Activated naive CD4-positive, alpha-beta T cell treated with anti-CD3 and anti-CD28 coated beads, Interleukin-2, amount 50 U/mL, for 16 hours (primary cell): ENCODE data around the gene TTC28.

Experiments
- DNase-seq: peaks from one replicate; pipeline ENCODE4 v3.0.0-alpha.2; 2020

The TTC28 gene

DNA sequence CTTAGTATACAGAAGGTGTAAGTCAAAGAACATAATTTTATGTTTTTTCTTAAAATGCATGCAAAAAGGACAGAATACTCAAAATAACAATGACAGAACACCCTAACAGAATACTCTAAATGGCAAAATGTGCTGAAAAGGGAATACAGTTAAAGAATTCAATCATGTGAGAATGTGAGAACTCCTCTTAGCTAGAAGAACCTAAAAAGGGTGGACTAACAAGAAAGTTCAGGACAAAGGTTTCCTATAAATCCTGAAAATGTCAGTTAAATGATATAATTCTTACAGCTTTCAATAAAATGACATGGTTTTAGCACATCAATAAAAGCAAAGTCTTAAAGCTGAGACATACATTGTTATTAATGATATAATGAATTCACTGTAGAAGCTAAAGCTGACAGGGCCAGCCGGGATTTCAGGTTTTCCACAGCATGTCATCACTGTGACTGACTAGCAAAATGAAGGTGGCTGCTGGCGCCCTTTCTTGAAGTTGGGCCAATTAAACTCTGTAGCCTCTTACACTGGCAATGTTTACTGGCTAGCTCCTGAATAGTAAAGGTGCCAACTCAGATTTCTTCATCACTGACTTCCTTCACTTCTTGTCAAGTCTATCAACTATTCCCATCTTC lies 244.4 kb downstream of the TTC28 start:
- no peak for DNase-seq

DNA sequence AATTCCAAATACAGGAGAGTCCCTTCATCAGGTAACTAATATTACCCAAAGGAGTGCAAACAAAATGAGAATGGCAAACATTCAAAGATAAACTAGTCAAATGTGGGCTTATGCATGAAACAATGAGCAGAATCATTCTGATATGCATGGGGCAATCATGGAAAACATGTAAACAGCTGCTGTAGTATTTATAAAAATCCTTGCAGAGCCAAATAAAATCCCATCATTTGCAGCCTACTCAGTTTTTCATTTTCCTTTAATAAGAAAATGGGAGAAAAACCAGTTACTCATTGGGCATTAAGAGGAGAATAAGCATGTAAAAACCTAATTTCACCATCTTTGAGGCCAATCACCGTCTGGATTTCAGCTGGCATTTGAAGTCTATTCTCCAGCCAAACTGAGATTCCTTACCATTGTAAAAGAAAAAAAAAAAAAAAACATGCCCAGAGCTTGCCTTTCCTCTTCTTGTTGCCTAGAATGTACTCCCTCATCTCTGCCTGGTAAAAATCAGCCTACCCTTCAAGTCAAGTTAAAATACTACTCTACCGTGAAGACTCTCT lies 249.1 kb downstream of the TTC28 start:
- no peak for DNase-seq

GRCh38 chr22:28429711-28430110 lies 249.9 kb downstream of the TTC28 start:
- DNase-seq: no peak

GRCh38 chr22:28428271-28428670 lies 251.4 kb downstream of the TTC28 start:
- no peak for DNase-seq

GRCh38 chr22:28426346-28427132 lies 253.1 kb downstream of the TTC28 start:
- DNase-seq: no peak

DNA sequence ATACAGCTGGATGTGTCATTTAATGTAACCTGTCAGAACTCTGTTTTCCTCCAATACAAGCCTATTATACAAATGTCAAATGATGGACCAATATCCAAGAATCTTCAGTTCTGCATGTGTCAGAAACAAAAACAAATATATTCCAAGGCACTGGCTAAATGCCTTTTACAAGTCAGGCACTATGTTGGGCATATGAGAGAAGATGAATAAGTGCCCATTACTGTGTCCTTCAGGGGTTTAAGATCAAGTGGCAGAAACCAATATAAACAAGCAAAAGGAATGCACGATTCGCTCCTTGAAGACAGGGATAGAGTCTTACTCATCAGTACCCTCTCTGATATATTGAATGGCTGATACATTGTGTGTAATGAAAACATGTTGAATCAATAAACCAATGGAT lies 254.4 kb downstream of the TTC28 start:
- DNase-seq: no peak

- no peak for DNase-seq
These were observed 255.1 kb downstream of the TTC28 start for GRCh38 chr22:28424427-28425080.

DNA sequence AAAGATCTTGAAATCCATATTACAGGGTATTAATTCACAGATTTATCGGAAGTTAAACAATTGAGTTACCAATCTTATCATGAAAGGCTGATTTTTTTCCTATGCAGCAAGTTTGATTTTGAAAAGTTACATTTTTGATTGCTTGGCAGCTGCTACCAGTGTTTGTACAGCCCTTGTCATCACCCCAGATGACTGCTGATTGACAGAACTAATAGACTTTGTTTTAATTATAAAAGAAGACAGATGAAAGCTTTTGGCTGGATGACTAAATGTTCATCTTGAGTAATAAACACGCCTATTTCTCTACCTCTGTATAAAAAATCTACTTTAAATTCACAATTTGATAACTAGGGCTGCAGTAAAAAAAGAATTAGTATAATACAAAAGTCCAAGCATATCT lies 259.7 kb downstream of the TTC28 start:
- no peak for DNase-seq

DNA sequence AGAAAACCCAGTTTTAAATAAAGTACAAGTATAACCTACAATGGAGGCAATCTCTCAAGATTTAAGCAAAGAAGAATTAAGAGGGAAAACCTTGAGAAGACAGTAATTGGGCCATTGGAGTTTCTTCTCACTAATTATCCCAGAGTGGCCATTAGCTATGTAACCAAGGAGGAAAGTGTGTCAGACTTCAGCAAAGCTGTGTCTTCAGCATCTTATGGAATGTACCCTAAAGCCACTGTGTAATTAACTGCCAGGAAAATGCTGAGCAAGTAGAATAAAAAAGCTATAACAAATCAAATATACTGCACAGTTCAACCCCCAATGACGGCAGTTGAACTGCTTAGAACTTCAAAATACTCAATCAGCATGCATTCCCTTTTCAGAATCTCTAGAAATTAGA lies 261.6 kb downstream of the TTC28 start:
- DNase-seq: no peak

- DNase-seq: no peak
These were observed 262.2 kb downstream of the TTC28 start for GRCh38 chr22:28417431-28417830.

- DNase-seq: no peak
These were observed 264.7 kb downstream of the TTC28 start for GRCh38 chr22:28414913-28415312.

DNA sequence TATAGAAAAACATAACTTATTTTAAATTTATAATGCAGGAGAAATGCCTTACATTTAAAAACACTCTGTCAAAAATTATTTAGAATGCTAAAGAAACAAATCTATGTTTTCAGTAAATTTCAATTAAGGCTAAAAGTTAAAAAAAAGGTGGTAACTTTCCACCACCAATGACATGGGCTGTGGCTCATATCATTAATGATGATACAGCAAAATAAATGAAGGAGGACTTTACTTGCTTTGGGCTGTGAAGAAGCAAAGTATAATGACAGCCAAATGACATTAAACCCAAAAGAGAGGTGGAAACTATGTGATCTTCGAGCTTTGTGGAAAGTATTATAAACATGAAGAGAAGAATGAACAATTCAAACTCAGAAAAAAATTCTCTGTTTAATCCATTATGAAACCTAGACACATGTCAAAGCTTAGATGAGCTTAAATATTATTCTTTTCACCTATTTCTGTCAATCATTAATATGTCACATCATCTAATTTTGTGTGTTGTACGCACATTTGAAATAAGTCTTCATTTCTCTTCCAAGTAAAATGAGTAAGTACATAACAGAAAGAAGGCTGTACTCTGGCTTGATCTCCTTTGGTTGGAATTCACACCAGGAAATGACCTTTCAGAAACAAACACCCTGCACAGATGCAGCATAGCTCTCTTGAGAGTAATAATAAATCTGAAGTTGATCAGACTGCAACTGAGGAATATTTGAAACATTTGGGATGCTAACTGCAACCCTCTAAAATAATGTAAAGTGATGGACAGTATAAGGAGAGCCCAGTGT lies 265.8 kb downstream of the TTC28 start:
- no peak for DNase-seq

DNA sequence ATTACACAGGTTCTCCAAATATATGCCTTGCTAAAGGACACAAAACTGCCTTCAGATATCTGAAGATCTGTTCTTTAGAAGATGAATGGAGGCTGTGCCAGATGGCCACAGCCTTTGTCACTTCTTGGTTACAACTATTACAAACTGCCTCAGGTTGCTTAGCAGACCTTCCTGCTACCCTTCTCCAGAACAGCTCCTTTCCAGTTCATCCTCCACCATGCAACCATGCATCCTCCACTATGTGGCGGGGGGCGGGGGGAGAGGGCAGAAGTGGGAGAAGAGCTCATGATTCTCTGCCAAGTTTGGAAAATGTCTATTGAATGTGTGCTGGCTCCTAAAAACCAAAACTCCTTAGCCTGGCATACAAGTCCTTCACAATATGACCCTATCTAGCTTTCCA lies 267.5 kb downstream of the TTC28 start:
- DNase-seq: no peak

DNA sequence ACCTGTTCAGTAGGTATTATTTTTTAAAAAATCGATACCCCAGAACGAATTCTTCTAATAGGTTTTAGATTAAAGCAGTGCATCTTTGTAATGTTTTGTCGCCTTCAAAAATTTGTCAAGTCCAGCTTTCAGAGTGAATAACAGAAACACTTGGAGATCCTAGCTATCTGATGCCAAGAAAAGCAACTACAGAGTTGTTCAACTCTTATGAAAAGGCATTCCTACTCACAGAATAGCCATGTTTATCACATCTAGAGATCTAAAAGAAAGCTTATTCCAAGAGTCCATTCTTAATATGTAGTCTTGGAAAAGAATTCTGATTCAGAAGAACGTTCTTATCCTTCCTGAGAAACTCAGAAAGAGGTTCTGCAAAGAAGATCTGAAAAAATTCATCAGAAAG lies 268.5 kb downstream of the TTC28 start:
- DNase-seq: no peak

- no peak for DNase-seq
These were observed 269.4 kb downstream of the TTC28 start for GRCh38 chr22:28410050-28410816.

GRCh38 chr22:28408709-28409108 lies 270.9 kb downstream of the TTC28 start:
- DNase-seq: no peak

- DNase-seq: no peak
These were observed 272.0 kb downstream of the TTC28 start for GRCh38 chr22:28407645-28408044.

DNA sequence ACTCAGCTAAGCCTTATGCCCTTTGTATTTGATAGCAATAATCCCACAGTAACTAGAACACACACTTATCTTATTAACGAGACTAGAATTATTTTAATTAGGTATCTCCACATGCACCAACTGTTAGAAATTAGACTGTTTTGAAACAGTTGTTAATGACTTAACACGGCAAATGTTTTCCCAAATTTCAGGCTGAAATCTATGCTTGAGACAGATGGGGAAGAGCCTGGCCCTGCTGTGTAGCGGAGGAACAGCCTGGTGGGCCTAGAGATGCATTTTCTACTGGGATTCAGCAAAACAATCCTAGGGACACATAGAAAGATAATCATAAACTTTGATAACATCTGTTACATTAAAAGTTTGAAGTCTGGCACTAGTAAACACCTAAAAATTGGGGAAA lies 273.4 kb downstream of the TTC28 start:
- no peak for DNase-seq

DNA sequence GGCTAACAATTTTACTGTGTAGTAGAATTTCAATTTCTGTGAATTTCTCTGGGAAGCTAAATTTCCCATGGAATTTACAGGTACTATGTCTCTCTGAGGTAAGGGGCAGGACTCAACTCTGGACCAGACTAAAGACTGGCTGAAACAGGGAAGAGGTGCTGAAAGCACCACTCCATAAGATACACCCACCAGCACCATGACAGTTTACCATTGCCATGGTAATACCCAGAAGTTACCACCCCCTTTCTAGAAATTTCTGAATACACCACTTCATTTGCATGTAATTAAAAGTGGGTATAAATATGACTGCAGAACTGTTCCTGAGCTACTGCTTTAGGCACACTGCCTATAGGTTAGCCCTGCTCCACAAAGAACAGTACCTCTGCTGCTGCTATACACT lies 274.1 kb downstream of the TTC28 start:
- no peak for DNase-seq

DNA sequence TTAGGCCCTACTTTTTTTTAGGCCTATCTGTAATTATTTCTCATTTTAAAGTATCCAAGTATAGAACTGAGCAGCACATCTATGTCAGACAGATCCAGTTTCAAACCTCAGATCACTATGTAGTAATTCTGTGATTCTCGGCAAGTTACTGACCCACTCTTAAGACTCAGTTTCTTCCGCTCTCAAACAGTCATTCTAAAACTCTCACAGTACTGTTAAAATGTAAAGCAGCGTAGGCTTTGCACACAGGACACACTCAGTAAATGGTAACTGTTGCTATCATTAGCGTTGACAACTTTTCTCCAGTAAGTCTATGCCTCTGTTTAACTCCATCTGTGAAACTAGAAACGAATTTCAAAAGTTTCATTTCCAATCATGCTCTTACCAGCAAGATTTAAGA lies 277.1 kb downstream of the TTC28 start:
- DNase-seq: no peak

DNA sequence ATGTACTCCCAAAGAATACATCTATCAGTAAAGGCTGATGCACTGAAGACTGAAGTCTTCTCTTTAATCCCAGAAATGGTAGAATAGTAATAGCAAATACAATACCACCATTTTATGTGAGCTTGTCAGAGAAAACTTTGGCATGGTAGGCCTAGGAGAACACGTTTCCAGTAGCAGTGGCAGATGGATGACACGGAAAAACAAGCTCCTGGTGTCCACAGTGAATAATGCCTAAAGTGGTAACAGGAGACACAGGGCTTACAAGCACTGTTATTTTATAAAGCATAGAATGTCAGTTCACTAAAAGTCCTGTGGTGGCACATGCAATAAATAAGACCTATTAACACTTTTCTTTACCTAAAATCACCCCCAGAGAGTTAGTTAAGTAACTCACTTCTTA lies 277.6 kb downstream of the TTC28 start:
- DNase-seq: no peak

DNA sequence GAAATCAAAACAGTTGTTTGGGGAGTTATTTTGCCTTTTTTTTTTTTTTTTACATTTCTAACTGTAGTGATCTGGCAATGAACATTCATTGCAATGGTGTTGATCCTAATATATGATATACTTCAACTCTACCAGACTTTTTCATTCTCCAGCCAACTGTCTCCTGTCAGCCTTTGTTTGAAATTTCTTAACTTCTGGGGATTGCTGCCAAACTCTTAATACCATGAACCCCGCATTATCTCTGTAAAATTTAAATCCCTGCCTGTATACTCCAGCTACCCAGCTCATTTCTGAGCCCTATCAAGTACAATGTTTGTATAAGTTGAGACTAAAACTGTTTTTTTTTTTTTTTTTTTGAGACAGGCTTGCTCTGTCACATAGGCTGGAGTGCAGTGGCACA lies 280.7 kb downstream of the TTC28 start:
- DNase-seq: no peak
